Fibroblast of lung (primary cell): ENCODE data around the gene RHBDL3.

ENCODE experiments used
- CTCF ChIP-seq, 2 donors: IDR thresholded peaks in 1 of 2; conservative IDR thresholded peaks in 1 of 2; 1 replicate in 1 of 2; 2 replicates in 1 of 2; pipeline ENCODE4 v1.5.1; 2011 to 2012; ENCODE audit warnings: low read length in 2 of 2, control low read depth in 1 of 2, inconsistent platforms in 1 of 2, low read depth in 1 of 2, mild to moderate bottlenecking in 1 of 2
- EZH2 ChIP-seq: IDR thresholded peaks from 2 replicates; pipeline ENCODE4 v1.5.1; 2012; ENCODE audit warnings: low read length, control low read depth, mild to moderate bottlenecking; ENCODE audit errors: missing control alignments

GRCh38 chr17:32297860-32298259, 32.2 kb downstream of the RHBDL3 start:
- TF ChIP-seq CTCF (conservative IDR thresholded peaks at IDR 0.05 in 1 of 2, IDR thresholded peaks at IDR 0.05 in 1 of 2; ENCODE audit: low read depth in 1 of 2, low read length in 2 of 2) = no peak
- no peak for TF ChIP-seq EZH2
